Subcutaneous preadipocyte (primary cell): Measurements from ENCODE around the gene MS4A18. TPM values are rescaled to one million over a fixed set of nuclear protein-coding genes. Genes with fewer than 3 reads are reported as not detected.

ENCODE experiments used
- total RNA-seq: library from RNA; depleted of rRNA; stranded (reverse); fragments of >200 nt; gene quantifications from 2 replicates; pipeline ENCODE4 v1.2.3, GENCODE V29; 2012

Gene MS4A18
- total RNA-seq = not detected in 2 replicates

DNA sequence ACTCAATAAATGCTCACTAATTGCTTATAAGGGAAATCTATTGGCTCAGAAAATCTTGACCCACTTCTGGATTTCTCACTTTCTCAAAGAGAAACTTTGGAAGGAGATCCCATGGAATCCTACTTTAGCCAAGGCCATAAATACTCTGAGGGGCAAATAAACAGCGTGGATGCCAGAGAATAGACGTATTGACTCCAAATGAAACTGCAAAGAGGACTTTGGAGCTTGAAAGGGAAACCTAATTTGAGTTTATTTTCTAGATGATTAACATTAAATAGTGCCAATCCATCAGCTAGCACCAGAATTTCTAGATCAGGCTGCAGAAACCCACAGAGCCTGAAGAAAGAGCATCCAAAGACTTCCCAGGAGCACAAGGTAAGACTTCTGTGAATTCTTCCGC is at the start of gene MS4A18:
TSS of gene MS4A18 (plus strand) at position 301 of the 400 bp plus-strand sequence.

GRCh38 chr11:60699284-60699691 is 25.2 kb upstream of the MS4A18 start, which contains the start of gene MS4A8:
TSS of gene MS4A8 (plus strand) at chr11:60699612. CDS start at chr11:60700861, 1,249 bp downstream.

DNA sequence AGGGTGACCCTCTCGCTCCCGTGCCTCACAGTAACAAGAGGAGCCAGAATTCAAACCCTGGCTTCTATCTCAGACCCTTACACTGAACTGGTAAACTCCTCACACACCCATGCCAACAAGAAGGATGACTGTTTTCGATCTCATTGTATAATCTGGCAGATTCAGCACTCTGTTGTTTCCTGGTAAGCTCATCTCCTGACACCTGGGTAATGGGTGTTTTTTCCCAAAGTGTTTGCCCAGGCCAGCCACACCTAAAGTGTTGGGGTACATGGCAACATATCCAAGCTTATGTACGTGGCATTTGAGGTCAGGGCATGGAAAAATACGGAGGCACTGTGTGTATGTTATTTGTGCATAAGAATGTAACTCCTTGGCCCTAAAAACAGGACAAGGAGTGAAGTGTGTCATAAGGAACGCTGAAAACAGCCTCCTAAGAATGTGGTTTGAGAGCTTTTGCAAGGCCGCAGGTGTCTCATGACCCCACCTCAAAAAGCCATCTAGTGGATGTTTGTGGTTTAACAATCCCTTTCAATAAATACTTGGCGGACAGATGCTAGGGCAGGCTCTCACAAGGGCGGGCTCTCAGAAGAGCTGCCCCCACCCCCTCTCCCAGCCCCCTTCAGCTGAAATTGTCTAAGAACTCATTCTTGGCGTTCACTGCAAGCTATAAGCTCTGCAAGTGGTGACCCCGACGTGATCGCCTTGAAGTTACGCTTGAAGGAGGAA is 31.9 kb downstream of the MS4A18 start, which contains the start of gene MS4A15:
TSS of gene MS4A15 (plus strand) at position 561 of the 726 bp plus-strand sequence. CDS start 6,867 bp downstream, outside the sequence.

GRCh38 chr11:60785136-60785535 is 60.6 kb downstream of the MS4A18 start, which contains the start of gene MS4A10:
TSS of gene MS4A10 (plus strand) at chr11:60785333. CDS start at chr11:60790336, 5,003 bp downstream.

Other genes with a start within 250 kb of the MS4A18 start
- not detected in 2 replicates for gene MS4A12, start 231.9 kb upstream of the MS4A18 start, total RNA-seq
- gene MS4A13, start 209.3 kb upstream of the MS4A18 start, total RNA-seq = not detected in 2 replicates
- not detected in 2 replicates for gene MS4A8, start 25.1 kb upstream of the MS4A18 start, total RNA-seq
- gene MS4A15, start 32.1 kb downstream of the MS4A18 start, total RNA-seq = not detected in 2 replicates
- gene MS4A10, start 60.6 kb downstream of the MS4A18 start, total RNA-seq = not detected in 2 replicates
- 22.0 and 30.5 TPM in 2 replicates for gene CCDC86, start 117.4 kb downstream of the MS4A18 start, total RNA-seq
- 1.5 and 9.4 TPM in 2 replicates for gene PTGDR2, start 131.2 kb downstream of the MS4A18 start, total RNA-seq
- 0.37 and 0.98 TPM in 2 replicates for gene ZP1, start 142.8 kb downstream of the MS4A18 start, total RNA-seq
- 54.0 and 62.8 TPM in 2 replicates for gene PRPF19, start 181.9 kb downstream of the MS4A18 start, total RNA-seq
- 36.9 and 39.7 TPM in 2 replicates for gene TMEM109, start 189.4 kb downstream of the MS4A18 start, total RNA-seq
- 5.9 and 6.6 TPM in 2 replicates for gene TMEM132A, start 199.7 kb downstream of the MS4A18 start, total RNA-seq
- gene SLC15A3, start 227.5 kb downstream of the MS4A18 start, total RNA-seq = 4.5 and 8.1 TPM in 2 replicates
- not detected in 2 replicates for gene CD6, start 247.0 kb downstream of the MS4A18 start, total RNA-seq